UCSD-AML1 (cell line): ENCODE measurements around the gene ATP6AP1.
"Not testable (repeated sequence)": the region's sequence is repeated elsewhere in the genome, so short reads cannot be mapped to it uniquely, and the experiment has no call there.

Source experiments
- DNase-seq: peaks from one replicate; lab custom pipeline; 2025; ENCODE audit not compliant: unreplicated experiment; lab: John Stamatoyannopoulos, UW

ATP6AP1 gene

GRCh38 chrX:154398668-154399526, 29.6 kb upstream of the ATP6AP1 start:
- peak; percentile 81 for DNase-seq

- DNase-seq = no peak
Observed at GRCh38 chrX:154399527-154400368, 28.7 kb upstream of the ATP6AP1 start.

GRCh38 chrX:154400369-154400817, 28.1 kb upstream of the ATP6AP1 start:
- not testable (repeated sequence) for DNase-seq

GRCh38 chrX:154401045-154401799, 27.3 kb upstream of the ATP6AP1 start:
- DNase-seq = no peak

- no peak for DNase-seq
Observed at GRCh38 chrX:154401918-154402621, 26.4 kb upstream of the ATP6AP1 start.

GRCh38 chrX:154402622-154403127, 25.8 kb upstream of the ATP6AP1 start:
- no peak for DNase-seq

GRCh38 chrX:154403192-154403591, 25.3 kb upstream of the ATP6AP1 start:
- DNase-seq = no peak

GRCh38 chrX:154403858-154404257, 24.6 kb upstream of the ATP6AP1 start:
- DNase-seq = no peak

GRCh38 chrX:154404625-154405192, 23.8 kb upstream of the ATP6AP1 start:
- DNase-seq = no peak

- no peak for DNase-seq
Observed at GRCh38 chrX:154408659-154409221, 19.7 kb upstream of the ATP6AP1 start.

- DNase-seq = peak; percentile 83
Observed at GRCh38 chrX:154409222-154409871, 19.1 kb upstream of the ATP6AP1 start, which contains the start of gene DNASE1L1. DNASE1L1 (minus strand) TSS chrX:154409254; CDS start chrX:154405568, 3,686 bp downstream.

- DNase-seq = peak; percentile 54
Observed at GRCh38 chrX:154411981-154412340, 16.5 kb upstream of the ATP6AP1 start.

- DNase-seq = peak; percentile 55
Observed at GRCh38 chrX:154412468-154412867, 16.0 kb upstream of the ATP6AP1 start.

- DNase-seq = no peak
Observed at GRCh38 chrX:154413142-154413541, 15.3 kb upstream of the ATP6AP1 start.

- DNase-seq = no peak
Observed at GRCh38 chrX:154417157-154417556, 11.3 kb upstream of the ATP6AP1 start.

GRCh38 chrX:154419189-154419588, 9.3 kb upstream of the ATP6AP1 start:
- no peak for DNase-seq

GRCh38 chrX:154419688-154420401, 8.6 kb upstream of the ATP6AP1 start:
- DNase-seq = no peak

GRCh38 chrX:154420402-154420756, 8.1 kb upstream of the ATP6AP1 start:
- DNase-seq = no peak
